Measurements from ENCODE around the gene ZNF862. TPM values are rescaled to one million over a fixed set of nuclear protein-coding genes. Genes with fewer than 3 reads are reported as not detected.
"Not testable (repeated sequence)": the region's sequence is repeated elsewhere in the genome, so short reads cannot be mapped to it uniquely, and the experiment has no call there.

Gene ZNF862
- polyA plus RNA-seq, 3 donors, result 17.9 to 27.8 (median 27.3) TPM

DNA sequence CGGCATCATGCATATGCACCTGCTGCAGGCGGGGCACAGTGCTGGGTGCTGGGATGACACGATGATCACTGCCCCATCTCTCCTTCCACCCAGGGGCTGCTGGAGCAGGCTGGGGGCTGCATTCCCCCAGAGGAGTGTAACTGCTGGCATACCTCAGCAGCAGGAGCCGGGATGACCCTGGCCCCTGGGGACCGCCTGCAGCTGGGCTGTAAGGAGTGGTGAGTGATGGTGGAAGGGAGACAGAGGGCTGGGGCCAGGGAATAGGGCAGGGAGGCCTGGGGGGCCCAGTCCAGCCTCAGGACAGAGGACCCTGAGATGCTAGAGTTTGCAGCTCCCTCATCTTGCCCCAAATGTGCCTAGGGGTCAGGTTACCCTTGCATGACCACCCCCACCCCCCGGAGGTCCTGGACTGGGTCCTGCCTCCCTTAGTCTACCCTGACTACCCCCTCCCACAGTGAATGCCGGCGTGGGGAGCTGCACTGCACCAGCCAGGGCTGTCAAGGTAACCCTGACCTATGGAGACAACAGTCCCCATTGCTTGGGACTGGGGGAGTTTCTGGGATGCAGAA lies 14.5 kb upstream of the ZNF862 start:
- DNase-seq, result no peak

DNA sequence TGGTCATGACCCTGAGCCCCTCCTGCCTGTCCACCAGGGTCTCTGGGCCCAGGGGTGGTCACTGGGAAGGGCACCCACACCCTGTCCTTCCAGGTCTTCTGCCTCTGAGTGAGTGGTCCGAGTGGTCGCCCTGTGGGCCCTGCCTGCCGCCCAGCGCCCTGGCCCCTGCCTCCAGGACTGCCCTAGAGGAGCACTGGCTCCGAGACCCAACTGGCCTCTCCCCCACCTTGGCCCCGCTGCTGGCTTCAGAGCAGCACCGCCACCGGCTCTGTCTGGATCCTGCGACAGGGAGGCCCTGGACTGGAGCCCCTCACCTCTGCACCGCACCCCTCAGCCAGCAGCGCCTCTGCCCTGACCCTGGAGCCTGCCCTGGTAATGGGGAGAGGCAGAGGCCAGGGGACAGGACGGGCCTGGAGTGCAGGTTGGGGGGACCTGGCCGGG lies 13.9 kb upstream of the ZNF862 start:
- no peak for DNase-seq

DNA sequence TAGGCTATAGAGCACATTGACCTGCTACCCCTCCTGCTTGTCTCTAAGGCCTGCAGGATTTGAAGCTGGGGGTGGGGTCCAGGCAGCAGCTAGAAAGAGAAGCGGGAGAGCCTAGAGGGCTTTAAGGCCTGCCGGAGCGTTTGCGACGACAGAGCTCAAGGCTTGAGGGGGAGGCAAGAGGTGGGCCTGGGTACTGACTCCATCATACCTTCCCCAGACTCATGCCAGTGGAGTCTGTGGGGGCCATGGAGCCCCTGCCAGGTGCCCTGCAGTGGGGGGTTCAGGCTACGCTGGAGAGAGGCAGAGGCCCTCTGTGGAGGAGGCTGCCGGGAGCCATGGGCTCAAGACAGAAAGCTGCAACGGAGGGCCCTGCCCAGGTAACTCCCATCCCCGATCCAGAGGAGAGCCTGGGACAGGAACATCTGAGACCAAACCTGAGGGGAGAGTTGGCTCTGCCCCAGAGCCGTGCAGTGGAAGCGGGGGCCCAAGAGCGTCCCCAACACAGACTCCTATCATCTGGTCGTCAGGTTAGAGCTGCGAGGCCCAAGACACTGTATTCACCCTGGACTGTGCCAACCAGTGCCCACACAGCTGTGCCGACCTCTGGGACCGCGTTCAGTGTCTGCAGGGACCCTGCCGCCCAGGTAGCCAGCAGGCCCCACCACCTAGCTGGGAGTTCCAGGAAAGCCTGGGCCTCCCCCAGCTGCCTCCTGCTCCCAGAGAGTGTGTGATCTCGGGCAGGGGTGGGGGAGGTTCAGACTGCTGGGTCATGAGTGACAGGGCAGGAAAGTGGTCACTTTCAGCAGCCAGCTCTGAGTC lies 13.2 kb upstream of the ZNF862 start:
- DNase-seq, result no peak

DNA sequence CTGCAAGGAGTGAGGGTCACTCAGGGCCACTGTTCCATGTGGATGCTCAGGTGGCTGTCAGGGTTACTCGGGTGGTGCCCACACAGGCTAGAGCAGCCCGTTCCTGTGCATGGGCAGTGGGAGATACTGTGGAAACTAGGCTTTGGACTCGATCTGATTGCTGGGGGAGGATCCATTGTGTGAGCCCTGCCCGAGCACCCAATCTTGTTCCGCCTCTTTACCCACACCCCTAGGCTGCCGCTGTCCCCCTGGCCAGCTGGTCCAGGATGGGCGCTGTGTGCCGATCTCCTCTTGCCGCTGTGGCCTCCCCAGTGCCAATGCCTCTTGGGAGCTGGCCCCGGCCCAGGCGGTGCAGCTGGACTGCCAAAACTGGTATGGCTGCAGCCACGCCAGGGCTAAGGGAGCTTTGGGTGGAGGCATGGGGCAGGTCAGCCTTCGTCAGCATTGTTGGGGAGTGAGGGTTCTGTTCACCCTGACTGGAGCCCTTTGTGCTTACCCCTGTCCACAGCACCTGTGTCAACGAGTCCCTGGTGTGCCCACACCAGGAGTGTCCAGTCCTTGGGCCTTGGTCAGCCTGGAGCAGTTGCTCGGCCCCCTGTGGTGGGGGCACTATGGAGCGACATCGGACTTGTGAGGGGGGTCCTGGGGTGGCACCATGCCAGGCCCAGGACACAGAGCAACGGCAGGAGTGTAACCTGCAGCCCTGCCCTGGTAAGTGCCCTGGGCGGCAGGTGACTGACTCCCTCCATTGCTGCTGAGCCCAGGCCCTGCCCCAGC lies 12.4 kb upstream of the ZNF862 start:
- DNase-seq, result no peak

DNA sequence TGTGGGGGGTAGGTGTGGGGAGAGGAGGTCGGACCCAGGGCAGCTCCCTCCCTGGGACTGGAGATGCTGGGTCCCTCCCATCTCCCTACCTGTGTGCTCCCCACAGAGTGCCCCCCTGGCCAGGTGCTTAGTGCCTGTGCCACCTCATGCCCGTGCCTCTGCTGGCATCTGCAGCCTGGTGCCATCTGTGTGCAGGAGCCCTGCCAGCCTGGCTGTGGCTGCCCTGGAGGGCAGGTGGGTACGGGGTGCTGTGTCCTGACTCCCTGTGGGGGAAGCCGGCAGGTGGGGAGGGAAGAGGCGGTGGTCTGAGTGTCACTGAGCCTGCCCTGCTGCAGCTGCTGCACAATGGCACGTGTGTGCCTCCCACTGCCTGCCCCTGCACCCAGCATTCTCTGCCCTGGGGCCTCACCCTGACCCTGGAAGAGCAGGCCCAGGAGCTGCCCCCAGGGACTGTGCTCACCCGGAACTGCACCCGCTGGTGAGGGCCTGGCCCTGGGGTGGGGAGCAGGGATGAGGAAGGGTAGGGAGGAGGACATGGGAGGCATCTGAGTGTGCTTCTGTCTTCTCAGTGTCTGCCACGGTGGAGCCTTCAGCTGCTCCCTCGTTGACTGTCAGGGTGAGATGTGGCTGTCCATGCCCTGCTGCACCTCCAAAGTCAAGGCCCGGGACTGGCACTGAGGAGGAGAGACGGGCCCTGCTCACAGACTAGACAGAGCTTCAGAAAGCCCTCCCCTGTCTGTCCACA lies 11.7 kb upstream of the ZNF862 start:
- no peak for DNase-seq

DNA sequence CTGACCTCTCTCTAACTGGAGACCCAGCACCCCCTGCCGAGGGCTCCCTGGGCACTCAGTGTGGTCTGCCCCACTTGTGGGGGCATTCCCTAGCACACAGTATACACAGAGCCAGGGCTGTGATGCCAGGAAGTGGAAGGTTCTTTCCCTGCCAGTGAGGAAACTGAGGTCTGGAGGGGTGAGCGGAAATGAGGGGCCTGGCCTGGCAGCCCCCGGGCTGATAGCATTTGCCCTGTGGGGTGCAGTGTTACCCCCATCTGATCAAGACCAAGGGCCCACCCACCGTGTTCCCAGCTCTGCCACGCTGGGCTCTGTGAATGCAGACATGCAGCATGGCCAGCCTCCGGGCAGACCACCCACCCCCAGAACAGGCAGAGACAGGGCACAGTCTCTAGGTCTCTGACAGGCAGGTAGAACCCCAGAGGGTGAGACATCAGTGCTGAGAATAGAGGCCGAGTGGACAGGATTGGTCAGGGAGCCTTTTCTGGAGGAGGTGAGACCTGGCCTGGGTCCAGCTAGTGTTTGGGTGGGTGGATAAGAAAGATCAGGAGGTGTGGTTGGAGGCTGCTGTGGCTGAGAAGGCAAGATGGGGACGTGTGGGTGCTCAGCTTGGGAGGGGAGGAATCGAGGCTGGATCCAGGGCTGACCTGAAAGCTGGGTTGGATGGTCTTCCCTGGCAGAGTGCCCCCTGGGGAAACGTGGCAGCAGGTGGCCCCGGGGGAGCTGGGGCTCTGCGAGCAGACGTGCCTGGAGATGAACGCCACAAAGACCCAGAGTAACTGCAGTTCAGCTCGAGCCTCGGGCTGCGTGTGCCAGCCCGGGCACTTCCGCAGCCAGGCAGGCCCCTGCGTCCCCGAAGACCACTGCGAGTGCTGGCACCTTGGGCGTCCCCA lies 10.8 kb upstream of the ZNF862 start:
- no peak for DNase-seq

DNA sequence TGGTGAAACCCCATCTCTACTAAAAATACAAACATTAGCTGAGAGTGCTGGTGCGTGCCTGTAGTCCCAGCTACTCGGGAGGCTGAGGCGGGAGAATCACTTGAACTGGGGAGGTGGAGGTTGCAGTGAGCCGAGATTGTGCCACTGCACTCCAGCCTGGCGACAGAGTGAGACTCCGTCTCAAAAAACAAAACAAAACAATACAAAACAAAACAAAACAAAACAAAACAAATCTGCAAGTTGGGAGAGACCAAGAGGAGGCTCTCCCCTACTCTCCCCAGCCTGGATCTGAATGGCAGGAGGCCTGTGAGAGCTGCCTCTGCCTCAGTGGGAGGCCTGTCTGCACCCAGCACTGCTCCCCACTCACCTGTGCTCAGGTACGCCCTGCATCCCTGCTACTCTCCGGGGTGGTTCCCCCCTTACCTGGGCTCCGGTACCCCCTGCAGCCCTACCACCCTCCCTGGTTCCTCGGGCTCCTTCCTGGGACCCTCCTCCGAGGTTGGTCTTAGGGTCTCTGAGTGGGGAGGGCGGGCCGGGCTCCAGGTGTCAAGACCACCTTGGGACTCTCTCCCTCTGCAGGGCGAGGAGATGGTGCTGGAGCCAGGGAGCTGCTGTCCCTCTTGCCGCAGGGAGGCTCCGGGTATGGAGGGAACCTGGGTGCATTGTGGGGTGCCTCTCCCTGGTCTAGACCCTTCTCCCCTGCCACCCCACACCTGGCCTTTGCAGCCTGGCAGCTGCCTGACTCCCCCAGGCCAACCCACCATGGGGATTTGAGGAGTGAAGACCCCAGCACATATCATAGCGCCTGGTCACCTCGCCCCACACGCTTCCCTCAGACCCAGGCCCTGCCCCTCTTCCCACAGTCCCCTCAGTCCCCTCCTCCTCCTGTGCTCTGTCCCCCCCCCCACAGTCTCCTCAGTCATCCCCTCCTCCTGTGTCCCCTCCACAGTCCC lies 9.5 kb upstream of the ZNF862 start:
- DNase-seq, result no peak

DNA sequence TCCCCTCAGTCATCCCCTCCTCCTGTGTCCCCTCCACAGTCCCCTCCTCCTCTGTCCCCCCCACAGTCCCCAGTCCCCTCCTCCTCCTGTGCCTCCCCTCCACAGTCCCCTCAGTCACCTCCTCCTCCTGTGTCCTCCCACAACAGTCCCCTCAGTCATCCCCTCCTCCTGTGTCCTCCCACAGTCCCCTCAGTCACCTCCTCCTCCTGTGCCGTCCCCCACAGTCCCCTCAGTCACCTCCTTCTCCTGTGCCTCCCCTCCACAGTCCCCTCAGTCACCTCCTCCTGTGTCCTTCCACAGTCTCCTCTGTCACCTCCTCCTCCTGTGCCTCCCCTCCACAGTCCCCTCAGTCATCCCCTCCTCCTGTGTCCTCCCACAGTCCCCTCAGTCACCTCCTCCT lies 7.6 kb upstream of the ZNF862 start:
- not testable (repeated sequence) for DNase-seq

DNA sequence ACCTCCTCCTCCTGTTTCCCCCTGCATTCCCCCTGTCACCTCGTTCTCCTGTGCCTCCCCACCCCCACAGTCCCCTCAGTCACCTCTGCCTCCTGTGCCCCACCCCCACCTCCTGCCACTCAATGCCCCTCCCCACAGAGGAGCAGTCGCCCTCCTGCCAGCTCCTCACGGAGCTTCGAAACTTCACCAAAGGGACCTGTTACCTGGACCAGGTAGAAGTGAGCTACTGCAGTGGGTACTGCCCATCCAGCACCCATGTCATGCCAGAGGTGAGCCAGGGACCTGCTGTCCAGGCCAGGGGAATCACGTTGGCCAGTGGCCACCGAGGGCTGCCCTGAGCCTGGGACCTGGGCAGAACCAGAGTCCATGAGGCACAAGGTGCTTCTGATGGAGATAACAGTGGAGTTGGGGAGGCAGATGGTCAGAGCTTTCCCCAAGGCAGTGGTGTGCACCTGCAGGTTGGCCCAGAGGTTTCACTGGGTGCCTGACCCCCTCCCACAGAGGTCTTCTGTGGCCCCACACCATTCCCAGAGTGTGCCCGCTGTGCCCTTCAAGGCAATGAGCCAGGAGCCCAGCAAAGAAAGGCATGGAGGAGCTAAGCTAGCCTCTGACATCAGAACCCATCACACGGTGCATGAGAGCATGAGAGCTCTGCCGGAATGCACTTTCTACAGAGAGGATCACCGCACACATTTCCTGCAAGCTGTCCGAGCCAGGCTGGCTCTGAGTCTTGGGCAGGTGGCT lies 7.0 kb upstream of the ZNF862 start:
- DNase-seq, result peak; percentile 42

DNA sequence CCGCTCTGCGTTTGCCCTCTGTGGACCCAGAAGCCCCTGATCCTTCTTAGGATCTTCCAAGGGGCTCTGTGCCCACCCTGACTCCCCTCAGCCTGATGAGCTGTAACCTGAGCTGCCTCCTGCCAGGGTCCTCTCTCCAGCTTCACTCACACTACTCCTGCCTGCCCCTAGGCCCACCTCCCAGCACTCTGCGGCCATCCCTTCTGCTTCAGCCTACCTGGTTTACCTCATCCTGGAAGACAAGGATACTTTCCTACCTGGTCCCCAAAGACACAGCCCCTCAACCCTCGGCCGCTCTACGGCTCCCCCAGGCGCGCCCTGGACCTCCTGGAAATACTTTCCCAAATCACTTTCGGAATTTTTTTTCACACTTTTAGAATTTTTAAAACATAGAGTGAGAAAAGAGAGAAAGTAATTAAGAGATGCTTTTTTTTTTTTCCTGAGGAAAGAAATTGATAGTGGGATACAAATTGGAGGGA lies 6.4 kb upstream of the ZNF862 start:
- DNase-seq, result no peak

DNA sequence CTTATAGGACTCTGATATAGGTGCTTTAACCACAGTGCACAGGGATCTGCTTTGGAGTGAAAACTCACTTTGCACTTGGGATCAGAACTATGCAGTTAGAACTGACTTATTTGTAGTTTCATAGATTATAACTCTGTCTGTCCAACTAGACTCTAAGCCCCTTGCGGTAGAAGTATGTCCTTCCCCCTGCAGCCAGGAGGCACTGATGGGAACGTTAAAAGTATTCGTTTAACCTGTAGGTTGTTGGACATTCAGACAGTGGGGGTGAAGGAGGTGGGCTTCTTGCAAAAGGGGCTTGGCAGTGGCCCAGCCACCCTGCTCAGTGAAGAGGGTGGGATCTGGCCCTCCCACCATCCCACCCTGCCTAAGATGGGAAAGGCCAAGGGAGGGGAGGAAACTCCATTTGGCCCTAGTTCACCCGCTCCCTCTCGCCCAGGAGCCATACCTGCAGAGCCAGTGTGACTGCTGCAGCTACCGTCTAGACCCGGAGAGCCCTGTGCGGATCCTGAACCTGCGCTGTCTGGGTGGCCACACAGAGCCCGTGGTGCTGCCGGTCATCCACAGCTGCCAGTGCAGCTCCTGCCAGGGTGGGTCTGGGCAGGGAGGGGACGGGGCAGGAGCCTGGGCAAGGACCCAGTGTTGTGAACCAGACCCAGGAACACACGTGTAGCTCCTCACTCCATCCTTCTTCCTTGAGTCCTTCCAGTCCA lies 5.7 kb upstream of the ZNF862 start:
- DNase-seq, result no peak

DNA sequence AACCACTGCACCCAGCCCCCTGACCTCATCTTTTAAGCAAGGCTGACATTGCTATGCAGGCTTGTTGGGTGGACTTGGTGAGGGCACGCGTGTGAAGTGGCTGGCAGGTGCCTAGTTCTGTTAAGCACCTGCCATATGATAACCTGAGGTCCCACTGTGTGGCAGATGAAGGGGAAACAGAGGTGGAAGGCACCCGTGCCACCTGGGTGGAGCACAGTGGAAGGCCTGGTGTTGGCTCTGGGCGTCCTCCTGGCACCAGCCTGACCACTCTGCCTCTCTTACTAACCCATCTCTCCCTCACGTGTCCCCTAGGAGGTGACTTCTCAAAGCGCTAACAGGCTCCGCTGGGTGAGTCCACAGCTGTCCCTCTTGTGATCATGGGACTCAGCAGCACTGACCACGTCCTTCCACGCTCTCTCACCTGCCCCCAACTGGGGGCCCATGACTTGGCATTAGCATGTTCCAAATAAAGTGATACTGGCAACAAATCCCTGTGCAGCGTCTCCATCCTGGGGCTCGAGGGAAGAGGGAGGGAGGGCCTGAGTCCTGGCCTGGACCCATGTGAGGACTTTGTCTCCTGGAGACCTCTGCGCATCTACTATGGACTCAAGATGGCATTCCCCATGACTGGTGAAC lies 4.6 kb upstream of the ZNF862 start:
- no peak for DNase-seq

DNA sequence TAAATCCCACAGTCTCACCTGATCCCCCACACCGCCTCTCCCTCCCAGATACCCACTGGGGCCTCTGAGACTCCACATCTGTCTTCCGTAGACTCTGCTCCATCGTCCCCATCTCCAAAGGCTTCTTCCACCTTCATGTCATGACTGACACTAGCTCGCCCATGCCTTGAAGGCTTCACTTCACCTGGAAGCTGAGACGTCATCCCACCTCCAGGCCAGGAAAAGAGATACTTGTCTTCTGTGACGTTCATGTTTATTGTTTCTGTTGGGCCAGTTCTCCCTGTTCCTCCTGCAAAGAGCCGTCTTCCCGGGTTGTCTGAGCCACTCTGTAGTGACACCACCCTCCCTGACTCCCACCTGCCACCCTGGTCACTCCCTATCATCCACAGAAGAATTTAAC lies 3.6 kb upstream of the ZNF862 start:
- no peak for DNase-seq

DNA sequence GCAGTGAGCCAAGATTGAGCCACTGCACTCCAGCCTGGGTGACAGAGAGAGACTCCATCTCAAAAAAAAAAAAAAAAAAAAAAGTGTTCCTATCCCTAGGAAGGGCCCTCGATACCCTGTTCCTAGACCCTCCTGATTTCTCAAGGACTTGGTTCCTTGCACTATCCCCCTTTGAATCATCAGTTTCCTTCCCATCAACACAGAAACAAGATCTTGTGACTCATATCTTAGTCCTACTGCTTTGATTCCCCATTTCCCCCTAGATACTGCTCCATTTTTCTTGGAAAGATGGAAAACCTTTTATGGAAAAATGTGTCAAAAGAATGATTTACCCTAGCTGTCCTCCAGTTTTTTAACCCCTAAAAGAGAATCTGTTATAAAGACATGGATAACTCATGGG lies 1.7 kb upstream of the ZNF862 start:
- no peak for DNase-seq

DNA sequence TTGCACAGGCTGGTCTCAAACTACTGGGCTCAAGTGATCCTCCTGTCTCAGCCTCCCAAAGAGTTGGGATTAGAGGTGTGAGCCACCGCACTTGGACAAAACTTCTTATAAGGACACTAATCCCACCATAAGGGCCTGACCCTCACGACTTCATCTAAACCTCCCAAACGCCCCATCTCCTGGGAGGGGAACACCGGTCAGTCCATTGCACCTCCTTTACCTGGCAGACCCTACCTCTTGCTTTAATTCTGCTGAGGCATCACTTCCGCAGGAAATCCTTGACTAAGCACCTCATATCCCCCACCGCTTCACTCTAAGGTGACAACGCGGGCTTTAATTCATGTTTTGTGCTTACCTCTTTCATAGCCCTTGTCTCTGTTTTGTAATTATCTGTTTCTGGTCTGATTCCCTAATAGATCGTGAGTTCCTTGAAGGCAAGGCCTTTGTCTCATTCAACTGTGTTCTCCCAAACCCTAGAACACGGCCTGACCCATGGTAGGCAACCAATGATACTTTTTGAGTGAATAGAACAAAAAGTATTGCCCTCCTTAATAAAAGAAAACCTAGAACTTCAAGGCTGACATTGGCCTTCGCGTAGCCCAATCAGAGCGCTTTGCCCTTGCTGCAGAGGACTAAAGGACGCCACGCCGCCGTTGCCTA lies 481 bp upstream of the ZNF862 start:
- DNase-seq, result no peak

DNA sequence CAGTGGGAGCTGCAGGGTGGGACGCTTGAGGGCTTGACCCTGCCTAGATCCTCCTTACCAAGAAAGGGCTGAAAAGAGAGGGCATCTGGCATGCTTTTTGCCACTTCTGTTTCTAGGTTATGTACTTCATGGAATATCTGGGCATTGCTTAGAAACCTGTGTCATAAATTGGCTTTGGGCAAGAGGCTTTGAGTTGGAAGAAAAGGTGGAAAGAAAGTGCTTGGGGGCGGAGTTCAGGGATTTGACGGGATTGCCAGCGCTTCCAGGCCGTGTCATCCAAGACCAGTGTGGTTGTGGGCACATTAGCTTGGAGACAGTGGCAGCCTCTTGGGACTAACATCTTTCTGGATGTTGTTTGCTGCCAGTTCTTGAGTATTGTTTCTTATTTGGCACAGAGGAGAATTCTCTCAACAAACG lies 825 bp downstream of the ZNF862 start:
- peak; percentile 20 for DNase-seq

DNA sequence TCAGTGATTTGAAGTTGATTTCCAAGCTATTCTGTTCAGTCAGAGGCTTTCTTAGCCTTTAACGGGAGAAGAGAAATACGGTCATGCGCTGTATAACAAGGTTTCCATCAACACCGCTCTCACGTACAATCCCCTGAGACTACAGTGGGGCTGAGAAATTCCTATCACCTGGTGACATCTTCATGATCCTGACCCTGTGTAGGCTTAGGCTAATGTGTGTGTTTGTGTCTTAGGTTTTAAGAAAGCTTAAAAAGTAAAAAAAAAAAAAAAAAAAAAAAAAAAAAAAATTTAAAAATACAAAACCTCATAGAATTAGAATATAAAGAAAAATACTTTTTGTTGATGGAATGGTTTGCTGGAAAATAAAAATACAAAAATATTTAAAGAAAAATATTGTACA lies 1.8 kb downstream of the ZNF862 start:
- no peak for DNase-seq
